Left ventricle myocardium inferior (tissue), 1 donor: ENCODE results near the gene DTNA. TPM values are rescaled to one million over a fixed set of nuclear protein-coding genes. Genes with fewer than 3 reads are reported as not detected.

Experiments
- DNase-seq: peaks from one replicate; pipeline ENCODE4 v3.0.0-alpha.2; 2020
- H3K27ac ChIP-seq: fragments of 200-600 bp; replicated peaks from 2 replicates; pipeline ENCODE4 v1.8.0; 2021
- H3K27me3 ChIP-seq: fragments of 200-600 bp; 2 replicates; pipeline ENCODE4 v1.8.0; 2021; ENCODE audit warnings: low read depth
- H3K36me3 ChIP-seq: fragments of 200-600 bp; 2 replicates; pipeline ENCODE4 v1.8.0; 2021
- H3K4me1 ChIP-seq: fragments of 200-600 bp; 2 replicates; pipeline ENCODE4 v1.8.0; 2021
- H3K4me3 ChIP-seq: fragments of 200-600 bp; 2 replicates; pipeline ENCODE4 v1.8.0; 2021; ENCODE audit warnings: mild to moderate bottlenecking, moderate library complexity
- H3K9me3 ChIP-seq: fragments of 200-600 bp; replicated peaks from 2 replicates; pipeline ENCODE4 v1.8.0; 2021
- intact Hi-C: fragments of 100-400 bp; cut with micrococcal nuclease; formaldehyde crosslinking; loops from one replicate; pipeline ENCODE4 v1.11.0; 2022
- total RNA-seq: library from RNA; stranded (reverse); fragmentation: NEBNext Ultra II Directional; extraction: Animal tissue kit (Norgen Biotek cat#: 25700); gene quantifications from one replicate; pipeline ENCODE4 v1.2.1, GENCODE V29; 2021
- TF ChIP-seq, protein P1 (sequence below): fragments of 200-600 bp; IDR thresholded peaks from 2 replicates; pipeline ENCODE4 v1.8.0; 2021; ENCODE audit warnings: antibody characterized with exemption, mild to moderate bottlenecking, borderline replicate concordance
- donor health status: DM: no; HTN: yes; CAD: no; lungs with severe emphysema.

Gene DTNA
- total RNA-seq, 1 donor from 2014 or later: 167 TPM

DNA sequence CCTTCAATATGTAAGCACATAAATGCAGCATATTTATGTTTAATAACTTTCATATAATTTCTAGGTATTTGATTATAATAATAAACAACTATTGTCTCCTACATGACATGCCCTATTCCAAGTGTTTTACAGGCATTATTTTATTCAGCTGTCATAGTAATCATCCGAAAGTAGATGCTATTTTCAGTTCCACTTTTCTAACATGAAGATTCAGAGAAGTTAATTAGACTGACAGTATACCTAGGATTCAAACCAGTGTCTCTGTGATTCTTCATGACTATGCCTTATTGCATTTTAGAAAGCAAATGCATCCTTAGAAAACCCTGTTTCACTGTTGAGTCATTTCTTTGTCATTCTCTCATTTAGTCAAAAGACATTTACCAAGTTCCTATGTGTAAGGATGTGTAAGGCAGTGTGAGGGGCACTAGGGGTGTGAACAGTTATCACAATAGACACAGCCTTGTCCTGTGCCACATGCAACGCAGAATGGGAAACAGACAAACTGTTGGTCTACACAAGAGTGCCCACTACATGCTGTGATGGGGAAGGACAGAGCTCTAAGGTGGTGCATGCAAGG is 79.8 kb downstream of the DTNA start:
- H3K27ac ChIP-seq: no peak overlapping the region
- H3K27me3 ChIP-seq: no peaks in the 10 kb centered on the region
- no peaks in the 10 kb centered on the region for H3K36me3 ChIP-seq
- H3K9me3 ChIP-seq: peaks cover 4% of the 10 kb centered on the region
- peaks cover 11% of the 10 kb centered on the region for H3K4me1 ChIP-seq
- no peak for DNase-seq
- TF ChIP-seq, protein P1, sequence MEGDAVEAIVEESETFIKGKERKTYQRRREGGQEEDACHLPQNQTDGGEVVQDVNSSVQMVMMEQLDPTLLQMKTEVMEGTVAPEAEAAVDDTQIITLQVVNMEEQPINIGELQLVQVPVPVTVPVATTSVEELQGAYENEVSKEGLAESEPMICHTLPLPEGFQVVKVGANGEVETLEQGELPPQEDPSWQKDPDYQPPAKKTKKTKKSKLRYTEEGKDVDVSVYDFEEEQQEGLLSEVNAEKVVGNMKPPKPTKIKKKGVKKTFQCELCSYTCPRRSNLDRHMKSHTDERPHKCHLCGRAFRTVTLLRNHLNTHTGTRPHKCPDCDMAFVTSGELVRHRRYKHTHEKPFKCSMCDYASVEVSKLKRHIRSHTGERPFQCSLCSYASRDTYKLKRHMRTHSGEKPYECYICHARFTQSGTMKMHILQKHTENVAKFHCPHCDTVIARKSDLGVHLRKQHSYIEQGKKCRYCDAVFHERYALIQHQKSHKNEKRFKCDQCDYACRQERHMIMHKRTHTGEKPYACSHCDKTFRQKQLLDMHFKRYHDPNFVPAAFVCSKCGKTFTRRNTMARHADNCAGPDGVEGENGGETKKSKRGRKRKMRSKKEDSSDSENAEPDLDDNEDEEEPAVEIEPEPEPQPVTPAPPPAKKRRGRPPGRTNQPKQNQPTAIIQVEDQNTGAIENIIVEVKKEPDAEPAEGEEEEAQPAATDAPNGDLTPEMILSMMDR: no peak
- intact Hi-C loops: loop anchor here (5.0 kb wide), 1 partner anchor 128 kb away; no protein-coding TSS in a partner anchor
- H3K4me3 ChIP-seq: no peak overlapping the region

DNA sequence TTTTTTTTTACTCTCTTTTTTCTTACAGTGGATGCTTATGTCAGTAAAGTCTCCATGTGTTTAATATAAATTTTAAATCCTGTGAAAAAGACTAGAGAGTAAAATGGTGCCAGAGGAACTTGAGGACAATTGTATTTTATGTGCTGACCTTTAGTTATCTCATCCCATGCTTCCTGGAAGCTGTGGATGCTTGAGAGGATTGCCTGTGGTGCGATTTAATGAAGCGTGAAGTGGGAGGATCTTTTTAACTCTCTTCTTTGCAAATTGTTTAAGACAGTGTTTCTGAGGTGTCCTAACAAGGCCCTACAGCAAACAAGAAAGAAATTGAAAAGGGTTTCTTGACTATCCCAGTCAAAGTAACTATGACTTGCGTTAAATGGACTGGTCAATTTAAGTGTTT is 84.2 kb downstream of the DTNA start:
- intact Hi-C loops: no loop called here

DNA sequence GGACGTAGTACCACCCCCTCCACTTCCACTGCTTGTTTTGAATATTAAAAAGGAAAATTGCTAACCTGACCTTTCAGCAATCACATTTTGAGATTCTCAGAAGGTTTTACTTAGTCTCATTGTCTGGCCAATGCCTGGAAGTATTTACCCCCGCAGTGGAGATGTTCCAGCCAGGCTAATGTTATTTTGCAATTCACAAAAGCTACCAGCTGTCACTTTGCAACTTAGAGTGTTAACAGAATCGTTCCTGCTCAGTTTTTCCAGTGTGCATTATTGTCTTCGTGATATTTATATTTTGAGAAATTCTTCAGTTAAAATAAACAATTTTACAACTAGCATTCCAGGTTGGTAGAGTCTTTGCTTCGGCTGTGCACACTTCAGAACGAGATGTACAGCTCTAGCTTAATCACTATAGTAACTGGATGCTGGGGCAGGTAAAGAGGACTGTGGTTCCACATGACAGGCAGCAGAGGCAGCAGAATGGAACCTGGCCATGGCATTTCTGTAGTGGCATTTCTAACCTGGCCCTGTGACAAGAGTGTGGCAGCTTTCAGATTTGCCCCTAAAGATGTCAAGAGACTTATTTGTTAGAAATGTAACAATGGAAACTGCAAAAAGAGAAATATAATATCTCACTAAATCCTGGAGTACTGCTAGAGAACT is 85.1 kb downstream of the DTNA start:
- H3K4me1 ChIP-seq: peaks cover 26% of the 10 kb centered on the region
- DNase-seq: peak; percentile 26
- H3K36me3 ChIP-seq: no peaks in the 10 kb centered on the region
- H3K9me3 ChIP-seq: peaks cover 4% of the 10 kb centered on the region
- intact Hi-C loops: no loop called here
- H3K27ac ChIP-seq: peak overlapping the region; percentile 57
- no peak overlapping the region for H3K4me3 ChIP-seq
- no peaks in the 10 kb centered on the region for H3K27me3 ChIP-seq
- TF ChIP-seq, protein P1: peak; percentile 27

More for the DNA sequence above, 84.2 kb downstream of the DTNA start:
- Histone ChIP-seq H3K4me1 (peaks cover 26% of the 10 kb centered on the region), H3K36me3 (no peaks in the 10 kb centered on the region), H3K27ac (peak overlapping the region; percentile 57), H3K9me3 (peaks cover 4% of the 10 kb centered on the region), H3K27me3 (no peaks in the 10 kb centered on the region), H3K4me3 (no peak overlapping the region)
- TF ChIP-seq, protein P1: no peak
- no peak for DNase-seq

DNA sequence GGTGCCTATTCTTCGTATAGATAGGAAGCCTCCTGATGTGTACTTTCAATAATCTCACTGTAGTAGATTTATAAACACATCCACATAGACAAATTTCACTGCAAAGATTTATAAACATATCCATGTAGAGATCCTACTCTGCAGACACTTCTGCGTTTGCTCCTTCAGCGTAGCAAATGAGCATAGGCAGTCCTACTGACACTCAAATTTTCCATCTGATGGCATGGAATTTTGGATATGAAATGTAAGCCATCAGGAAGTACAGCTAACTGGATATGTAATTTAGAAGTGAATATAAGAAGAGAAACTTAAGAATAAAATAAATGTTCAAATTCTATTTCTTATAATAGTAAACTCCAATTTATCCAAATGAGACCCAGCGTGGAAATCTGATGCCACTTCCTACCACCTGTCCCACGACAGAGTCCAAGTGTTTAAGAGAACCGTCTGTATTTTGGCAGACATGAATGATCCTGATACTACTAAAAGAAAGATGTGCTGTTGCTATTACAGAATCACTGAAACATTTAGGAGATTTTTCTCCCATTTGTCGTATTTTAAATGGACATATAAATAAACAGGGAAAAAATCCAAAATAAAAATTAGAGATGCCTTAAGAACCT is 86.0 kb downstream of the DTNA start:
- intact Hi-C loops: no loop called here
- Histone ChIP-seq H3K4me1 (peaks cover 26% of the 10 kb centered on the region), H3K27me3 (no peaks in the 10 kb centered on the region), H3K36me3 (no peaks in the 10 kb centered on the region), H3K4me3 (no peak overlapping the region), H3K27ac (no peak overlapping the region), H3K9me3 (peaks cover 4% of the 10 kb centered on the region)
- TF ChIP-seq, protein P1: no peak
- DNase-seq: no peak

DNA sequence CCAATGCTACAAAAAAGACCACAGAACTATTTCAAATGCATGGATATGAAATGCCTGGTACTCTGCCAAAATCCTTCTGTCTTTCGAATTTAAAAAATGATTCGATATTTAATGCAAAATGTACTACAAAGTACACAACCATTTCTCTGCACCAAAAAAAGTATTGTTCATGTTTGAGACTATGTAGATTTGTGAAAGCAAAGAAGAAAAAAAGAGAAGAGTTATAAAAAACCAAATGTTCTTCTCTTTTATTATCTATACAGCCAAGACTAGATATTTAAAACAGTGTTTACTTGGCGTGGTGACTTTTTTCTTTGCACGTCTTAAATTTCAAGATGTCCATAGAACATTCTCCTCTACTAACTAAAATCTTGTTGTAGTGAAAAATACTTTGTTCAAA is 89.2 kb downstream of the DTNA start:
- no peaks in the 10 kb centered on the region for H3K9me3 ChIP-seq
- no peak for DNase-seq
- no peak overlapping the region for H3K27ac ChIP-seq
- peaks cover 32% of the 10 kb centered on the region for H3K4me1 ChIP-seq
- no peak overlapping the region for H3K4me3 ChIP-seq
- TF ChIP-seq, protein P1: no peak
- intact Hi-C loops: no loop called here
- H3K36me3 ChIP-seq: no peaks in the 10 kb centered on the region
- no peaks in the 10 kb centered on the region for H3K27me3 ChIP-seq
